Stimulated activated naive CD4-positive, alpha-beta T cell treated with Interleukin-2 at 50 U/mL for 16 hours (primary cell): ENCODE results near the gene MTMR12.

Experiments used
- DNase-seq: peaks from one replicate; lab custom pipeline; 2025; lab: John Stamatoyannopoulos, UW

MTMR12 gene

GRCh38 chr5:32190095-32190494 is 122.6 kb downstream of the MTMR12 start:
- no peak for DNase-seq

- DNase-seq = no peak
Observed at GRCh38 chr5:32187675-32188074, 125.1 kb downstream of the MTMR12 start.

- no peak for DNase-seq
Observed at GRCh38 chr5:32182463-32183063, 130.2 kb downstream of the MTMR12 start.
